H1 (cell line): ENCODE results near the gene OCRL.

Experiments used
- ATF2 ChIP-seq: IDR thresholded peaks from 2 replicates; pipeline ENCODE4 v1.6.1; 2012; ENCODE audit warnings: low read length, inconsistent platforms
- CTCF ChIP-seq, 3 experiments: IDR thresholded peaks; 1 replicate in 2 of 3; 2 replicates in 1 of 3; pipeline versions ENCODE4 v1.5.1 to v1.6.1; 2011; ENCODE audit warnings: low read length in 3 of 3, mild to moderate bottlenecking in 3 of 3, inconsistent platforms in 2 of 3, low read depth in 1 of 3, moderate library complexity in 1 of 3; ENCODE audit not compliant: insufficient read depth in 1 of 3; ENCODE audit errors: control extremely low read depth in 1 of 3
- EZH2 ChIP-seq: fragments of 200-600 bp; sonication (generic); IDR thresholded peaks from 2 replicates; pipeline ENCODE4 v1.7.1; 2012; ENCODE audit warnings: low read depth, mild to moderate bottlenecking, moderate library complexity, low read length, inconsistent platforms; ENCODE audit not compliant: severe bottlenecking
- FOSL1 ChIP-seq: IDR thresholded peaks from 2 replicates; pipeline ENCODE4 v1.6.1; 2011; ENCODE audit warnings: mild to moderate bottlenecking, low read depth, low read length, moderate library complexity; ENCODE audit not compliant: insufficient read depth
- GABPA ChIP-seq: IDR thresholded peaks from 2 replicates; pipeline ENCODE4 v1.6.1; 2011; ENCODE audit warnings: mild to moderate bottlenecking, low read length, moderate library complexity, borderline replicate concordance; ENCODE audit not compliant: insufficient read depth
- KDM1A ChIP-seq: fragments of 200-600, 300-600 bp; sonication (generic); IDR thresholded peaks from 2 replicates; pipeline ENCODE4 v1.7.1; 2016; ENCODE audit warnings: mild to moderate bottlenecking, low read length, borderline replicate concordance
- POLR2A ChIP-seq, 2 experiments: IDR thresholded peaks; 1 replicate in 1 of 2; 2 replicates in 1 of 2; pipeline ENCODE4 v1.6.1; 2011; ENCODE audit warnings: low read depth in 2 of 2, low read length in 2 of 2, mild to moderate bottlenecking in 2 of 2; ENCODE audit errors: control extremely low read depth in 1 of 2
- RAD21 ChIP-seq, 2 experiments: IDR thresholded peaks in 1 of 2; conservative IDR thresholded peaks in 1 of 2; 2 replicates each; pipeline ENCODE4 v1.6.1; 2011; ENCODE audit warnings: low read depth in 2 of 2, low read length in 2 of 2, improper control_type of control experiment in 1 of 2, inconsistent platforms in 1 of 2, mild to moderate bottlenecking in 1 of 2, moderate library complexity in 1 of 2
- RFX5 ChIP-seq: IDR thresholded peaks from 2 replicates; pipeline ENCODE4 v1.6.1; 2011; ENCODE audit warnings: low read depth, low read length, improper control_type of control experiment, borderline replicate concordance
- SRF ChIP-seq: IDR thresholded peaks from 2 replicates; pipeline ENCODE4 v1.6.1; 2011; ENCODE audit warnings: mild to moderate bottlenecking, low read depth, low read length, moderate library complexity
- TAF1 ChIP-seq: IDR thresholded peaks from 2 replicates; pipeline ENCODE4 v1.6.1; 2011; ENCODE audit warnings: mild to moderate bottlenecking, low read depth, low read length
- TBP ChIP-seq: IDR thresholded peaks from 2 replicates; pipeline ENCODE4 v1.6.1; 2011; ENCODE audit warnings: low read depth, low read length, improper control_type of control experiment
- TEAD4 ChIP-seq: IDR thresholded peaks from 2 replicates; pipeline ENCODE4 v1.6.1; 2012; ENCODE audit warnings: low read depth, low read length, inconsistent platforms, mixed read lengths
- YY1 ChIP-seq: IDR thresholded peaks from 2 replicates; pipeline ENCODE4 v1.6.1; 2011; ENCODE audit warnings: low read depth, mild to moderate bottlenecking, low read length

GRCh38 chrX:129549124-129549523 is 9.1 kb downstream of the OCRL start:
- TF ChIP-seq TEAD4 (no peak), EZH2 (no peak), POLR2A (IDR thresholded peaks at IDR 0.05; ENCODE audit: control extremely low read depth in 1 of 2, low read depth in 2 of 2, low read length in 2 of 2) (no peak), RAD21 (IDR thresholded peaks at IDR 0.05 in 1 of 2, conservative IDR thresholded peaks at IDR 0.05 in 1 of 2; ENCODE audit: low read depth in 2 of 2, low read length in 2 of 2) (no peak), TBP (no peak), SRF (no peak), KDM1A (no peak), CTCF (IDR thresholded peaks at IDR 0.05; ENCODE audit: control extremely low read depth in 1 of 3, insufficient read depth in 1 of 3, low read depth in 1 of 3, low read length in 3 of 3) (no peak), TAF1 (no peak), GABPA (no peak), YY1 (no peak), RFX5 (no peak), FOSL1 (no peak), ATF2 (no peak)
